Chondrocyte (in vitro differentiated cells): Measurements from ENCODE around the gene IL6R. TPM values are rescaled to one million over a fixed set of nuclear protein-coding genes. Genes with fewer than 3 reads are reported as not detected.

Source experiments
- DNase-seq: peaks from one replicate; pipeline ENCODE4 v3.0.0; 2021; ENCODE audit warnings: mixed read lengths, low spot score
- H3K27ac Mint-ChIP-seq: one replicate; pipeline ENCODE4 v1.8.0; 2021; ENCODE audit warnings: mild to moderate bottlenecking, moderate library complexity, mixed read lengths; ENCODE audit not compliant: unreplicated experiment
- H3K27me3 Mint-ChIP-seq: 2 replicates; pipeline ENCODE4 v1.8.0; 2021; ENCODE audit warnings: low read depth, mixed read lengths
- H3K36me3 Mint-ChIP-seq: 2 replicates; pipeline ENCODE4 v1.8.0; 2021; ENCODE audit warnings: low read depth, mixed read lengths
- H3K4me1 Mint-ChIP-seq: 2 replicates; pipeline ENCODE4 v1.8.0; 2021; ENCODE audit warnings: low read depth, mild to moderate bottlenecking, mixed read lengths
- H3K4me3 Mint-ChIP-seq: one replicate; pipeline ENCODE4 v1.8.0; 2021; ENCODE audit warnings: mild to moderate bottlenecking, moderate library complexity, mixed read lengths; ENCODE audit not compliant: unreplicated experiment
- H3K9me3 Mint-ChIP-seq: 2 replicates; pipeline ENCODE4 v1.8.0; 2021; ENCODE audit warnings: low read depth, mixed read lengths
- total RNA-seq: library from RNA; stranded (reverse); gene quantifications from 3 replicates; pipeline ENCODE4 v1.2.1, GENCODE V29; 2021
- TF ChIP-seq, protein P1 (sequence below): fragments of 200-600 bp; sonication (generic); IDR thresholded peaks from 2 replicates; pipeline ENCODE4 v1.5.0; 2021; ENCODE audit warnings: antibody characterized with exemption, mild to moderate bottlenecking, moderate library complexity

Gene IL6R
- total RNA-seq, 1 donor from 2014 or later, result 1.3 TPM

DNA sequence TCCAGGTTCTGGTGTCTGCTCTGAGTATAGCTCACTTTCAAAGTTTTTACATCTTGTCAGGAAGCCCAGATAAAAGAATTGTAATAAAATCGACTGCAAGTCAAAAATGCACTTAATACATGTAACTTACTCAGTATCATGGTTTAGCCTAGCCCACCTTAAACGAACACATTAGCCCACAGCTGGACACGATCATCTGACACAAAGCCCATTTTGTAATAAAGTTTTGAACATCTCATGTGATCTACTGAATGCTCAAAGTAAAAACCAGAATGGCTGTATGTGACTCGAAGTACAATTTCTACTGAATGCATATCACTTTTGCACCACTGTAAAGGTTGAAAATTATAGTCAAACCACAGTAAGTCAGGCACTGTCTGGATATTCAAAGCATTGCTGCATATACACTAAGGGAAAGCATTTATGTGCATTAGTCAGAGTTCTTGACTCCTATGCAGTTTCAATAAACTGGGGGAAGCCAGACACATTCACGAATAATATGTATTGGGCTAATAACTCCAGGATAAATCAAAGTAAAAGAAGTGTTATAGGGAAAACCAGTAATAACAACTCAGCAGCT is 84.6 kb downstream of the IL6R start:
- no peaks in the 10 kb centered on the region for H3K36me3 Mint-ChIP-seq
- no peaks in the 10 kb centered on the region for H3K9me3 Mint-ChIP-seq
- H3K4me1 Mint-ChIP-seq, result no peaks in the 10 kb centered on the region
- H3K4me3 Mint-ChIP-seq, result no peak overlapping the region
- H3K27ac Mint-ChIP-seq, result no peak overlapping the region
- DNase-seq, result no peak
- H3K27me3 Mint-ChIP-seq, result peaks cover 41% of the 10 kb centered on the region
- TF ChIP-seq, protein P1, sequence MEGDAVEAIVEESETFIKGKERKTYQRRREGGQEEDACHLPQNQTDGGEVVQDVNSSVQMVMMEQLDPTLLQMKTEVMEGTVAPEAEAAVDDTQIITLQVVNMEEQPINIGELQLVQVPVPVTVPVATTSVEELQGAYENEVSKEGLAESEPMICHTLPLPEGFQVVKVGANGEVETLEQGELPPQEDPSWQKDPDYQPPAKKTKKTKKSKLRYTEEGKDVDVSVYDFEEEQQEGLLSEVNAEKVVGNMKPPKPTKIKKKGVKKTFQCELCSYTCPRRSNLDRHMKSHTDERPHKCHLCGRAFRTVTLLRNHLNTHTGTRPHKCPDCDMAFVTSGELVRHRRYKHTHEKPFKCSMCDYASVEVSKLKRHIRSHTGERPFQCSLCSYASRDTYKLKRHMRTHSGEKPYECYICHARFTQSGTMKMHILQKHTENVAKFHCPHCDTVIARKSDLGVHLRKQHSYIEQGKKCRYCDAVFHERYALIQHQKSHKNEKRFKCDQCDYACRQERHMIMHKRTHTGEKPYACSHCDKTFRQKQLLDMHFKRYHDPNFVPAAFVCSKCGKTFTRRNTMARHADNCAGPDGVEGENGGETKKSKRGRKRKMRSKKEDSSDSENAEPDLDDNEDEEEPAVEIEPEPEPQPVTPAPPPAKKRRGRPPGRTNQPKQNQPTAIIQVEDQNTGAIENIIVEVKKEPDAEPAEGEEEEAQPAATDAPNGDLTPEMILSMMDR, result no peak

DNA sequence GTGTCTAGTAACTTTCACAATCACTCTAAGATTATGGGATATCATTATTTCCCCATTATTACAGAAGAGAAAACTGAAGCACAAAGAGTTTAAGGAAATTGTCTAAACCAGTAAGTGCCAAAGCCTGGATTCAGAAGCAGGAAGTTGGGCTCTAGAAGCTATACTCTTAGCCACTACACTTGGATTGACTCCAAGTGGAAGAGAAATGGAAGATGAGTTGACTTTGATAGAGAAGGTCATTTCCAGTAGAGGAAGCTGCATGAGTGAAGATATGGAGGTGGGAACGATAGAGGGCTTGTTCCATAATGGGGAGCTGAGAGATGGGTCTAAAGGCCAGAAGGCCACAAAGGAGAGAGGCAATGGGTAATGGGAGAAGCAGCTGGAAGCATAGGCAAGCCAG is 85.2 kb downstream of the IL6R start:
- Mint-ChIP-seq H3K9me3 (no peaks in the 10 kb centered on the region), H3K36me3 (no peaks in the 10 kb centered on the region), H3K4me1 (no peaks in the 10 kb centered on the region), H3K4me3 (no peak overlapping the region), H3K27ac (no peak overlapping the region), H3K27me3 (peaks cover 41% of the 10 kb centered on the region)
- DNase-seq, result no peak
- TF ChIP-seq, protein P1, result no peak

DNA sequence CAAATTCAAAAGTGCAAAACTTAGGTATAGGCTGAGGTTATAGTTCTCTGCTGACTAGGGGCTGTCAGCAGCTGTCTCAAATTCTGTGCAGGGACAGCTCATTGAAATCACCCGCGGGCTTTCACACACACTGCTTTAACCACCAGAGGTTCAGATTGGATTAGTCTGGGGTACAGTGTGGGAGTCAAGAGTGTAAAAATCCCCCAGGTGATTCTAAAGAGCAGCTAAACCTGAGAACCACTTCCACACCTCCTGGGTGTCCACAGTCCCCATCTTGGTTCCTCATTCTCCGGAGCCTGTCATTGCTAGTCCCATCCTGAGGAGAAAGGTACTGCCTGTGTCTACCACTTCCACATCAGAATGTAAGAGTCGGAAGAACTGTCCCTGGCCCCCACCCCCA is 87.0 kb downstream of the IL6R start:
- no peak overlapping the region for H3K4me3 Mint-ChIP-seq
- H3K9me3 Mint-ChIP-seq, result no peaks in the 10 kb centered on the region
- TF ChIP-seq, protein P1, result no peak
- peaks cover 48% of the 10 kb centered on the region for H3K27me3 Mint-ChIP-seq
- H3K36me3 Mint-ChIP-seq, result no peaks in the 10 kb centered on the region
- H3K27ac Mint-ChIP-seq, result no peak overlapping the region
- DNase-seq, result no peak
- H3K4me1 Mint-ChIP-seq, result no peaks in the 10 kb centered on the region

DNA sequence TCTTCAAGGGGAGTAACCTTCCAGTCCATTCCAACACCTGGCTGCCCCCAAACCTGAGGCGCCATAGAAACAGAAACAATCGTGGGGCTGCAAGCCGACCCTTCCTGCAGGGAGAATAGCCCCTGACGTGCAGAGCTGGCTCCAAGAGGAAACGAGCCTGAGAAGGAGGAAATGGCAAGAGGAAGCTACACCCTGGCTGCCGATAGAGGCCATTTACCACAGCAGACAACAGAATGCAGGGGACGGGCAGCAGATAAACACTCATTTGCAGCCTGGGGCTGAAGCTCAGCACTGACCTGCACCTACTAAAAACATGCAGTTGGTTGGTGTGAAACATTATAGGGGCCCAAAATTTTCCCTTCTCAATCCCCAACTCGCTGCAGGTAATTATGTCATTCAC is 88.1 kb downstream of the IL6R start:
- TF ChIP-seq, protein P1, result no peak
- no peaks in the 10 kb centered on the region for H3K36me3 Mint-ChIP-seq
- no peaks in the 10 kb centered on the region for H3K4me1 Mint-ChIP-seq
- H3K9me3 Mint-ChIP-seq, result no peaks in the 10 kb centered on the region
- peaks cover 49% of the 10 kb centered on the region for H3K27me3 Mint-ChIP-seq
- DNase-seq, result no peak
- H3K4me3 Mint-ChIP-seq, result no peak overlapping the region
- H3K27ac Mint-ChIP-seq, result no peak overlapping the region

DNA sequence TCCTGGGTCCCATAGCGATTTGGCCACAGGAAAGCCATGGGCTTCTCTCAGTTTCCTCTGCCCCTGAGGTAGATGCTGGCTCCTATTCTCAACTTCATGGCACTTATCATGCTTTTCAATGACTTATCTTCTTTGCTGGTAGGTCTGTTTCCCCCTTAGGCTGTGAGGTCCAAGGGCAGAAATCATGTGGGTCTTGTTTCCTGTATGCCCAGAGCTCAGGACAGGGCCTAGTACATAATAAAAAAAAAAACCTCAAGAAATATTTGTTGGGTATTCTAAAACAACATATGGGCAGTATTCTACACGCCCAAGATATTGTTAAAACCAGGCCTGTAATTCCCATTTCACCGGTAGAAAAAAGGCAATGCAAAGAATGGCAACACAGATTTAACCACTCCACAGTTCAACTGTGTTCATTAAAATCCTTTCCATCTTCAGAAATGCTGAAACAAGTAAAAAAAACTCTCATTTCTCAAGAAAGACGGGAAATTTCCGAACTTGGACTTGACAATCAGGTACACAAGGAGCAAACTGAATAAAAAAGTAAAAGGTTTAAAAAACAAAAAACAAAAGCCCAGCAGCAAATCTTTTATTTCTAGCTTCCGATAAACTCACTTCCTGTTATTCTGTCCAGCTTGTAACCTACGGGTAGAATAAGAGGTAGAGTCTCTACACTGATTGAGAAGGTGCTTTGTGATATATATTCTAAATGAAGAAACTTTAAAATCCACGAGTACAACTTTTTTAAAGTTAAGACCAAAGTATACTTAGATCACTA is 90.5 kb downstream of the IL6R start:
- TF ChIP-seq, protein P1, result no peak
- Mint-ChIP-seq H3K36me3 (no peaks in the 10 kb centered on the region), H3K4me1 (no peaks in the 10 kb centered on the region), H3K27ac (no peak overlapping the region), H3K4me3 (no peak overlapping the region), H3K9me3 (no peaks in the 10 kb centered on the region), H3K27me3 (peaks cover 56% of the 10 kb centered on the region)
- no peak for DNase-seq
